ENCODE measurements around the gene MYCBP. TPM values are rescaled to one million over a fixed set of nuclear protein-coding genes. Genes with fewer than 3 reads are reported as not detected.

MYCBP gene
- total RNA-seq, 1 experiment from 2014 or later = 33.1 TPM

- no peak overlapping the region for H2AK5ac ChIP-seq (ENCODE audit: insufficient read length, low read length)
- no peaks in the 10 kb centered on the region for H3K79me2 ChIP-seq (ENCODE audit: insufficient read depth, low read length)
- no CpG with 5 or more reads among the region's 2 CpGs for WGBS (ENCODE audit: extremely low coverage, insufficient read length, low lambda C conversion rate)
- no peak overlapping the region for H3K23ac ChIP-seq (ENCODE audit: insufficient read length, low read depth, low read length)
- no peak overlapping the region for H2BK120ac ChIP-seq (ENCODE audit: low read depth, low read length, poor library complexity, severe bottlenecking)
- no peak overlapping the region for H3K4ac ChIP-seq (ENCODE audit: low read depth, low read length)
- no peak overlapping the region for H4K5ac ChIP-seq (ENCODE audit: insufficient read length, low read depth, low read length)
- no peak overlapping the region for H3K4me2 ChIP-seq (ENCODE audit: insufficient read depth, insufficient read length, low read length)
- H2AFZ ChIP-seq (ENCODE audit: low read length) = no peak overlapping the region
- no peaks in the 10 kb centered on the region for H3K23me2 ChIP-seq (ENCODE audit: insufficient read length, low read depth, low read length, poor library complexity, severe bottlenecking)
- H2BK12ac ChIP-seq (ENCODE audit: insufficient read length, low read depth, low read length) = no peak overlapping the region
- Mint-ChIP-seq H3K27me3 (ENCODE audit: low read depth) (no peaks in the 10 kb centered on the region), H3K9me3 (no peaks in the 10 kb centered on the region), H3K4me1 (peaks cover 5 to 6% of the 10 kb centered on the region in 2 experiments), H3K27ac (no peak overlapping the region), H3K4me3 (no peak overlapping the region), H3K36me3 (ENCODE audit: insufficient read depth in 1 of 3, low read depth in 3 of 3) (no peaks in the 10 kb centered on the region)
- H4K91ac ChIP-seq (ENCODE audit: insufficient read length, low read depth, low read length) = no peak overlapping the region
- H3K56ac ChIP-seq (ENCODE audit: insufficient read length, low read depth, low read length) = no peak overlapping the region
- no peak overlapping the region for H2BK20ac ChIP-seq (ENCODE audit: low read depth, low read length, poor library complexity, severe bottlenecking)
- no peak overlapping the region for H3K27ac ChIP-seq (ENCODE audit: insufficient read length, low read depth, low read length)
- no peak overlapping the region for H4K8ac ChIP-seq (replicated peaks; ENCODE audit: insufficient read length, low read depth, low read length)
- no peak overlapping the region for H2BK15ac ChIP-seq (ENCODE audit: low read depth, low read length)
- H3T11ph ChIP-seq (ENCODE audit: low read length) = no peak overlapping the region
- H3K9ac ChIP-seq (ENCODE audit: extremely low read depth, insufficient read length, low read length) = no peak overlapping the region
- no peak for DNase-seq
- no peak for TF ChIP-seq CTCF (conservative IDR thresholded peaks at IDR 0.05)
- H3K79me1 ChIP-seq (ENCODE audit: insufficient read depth, low read depth, low read length, poor library complexity, severe bottlenecking) = no peaks in the 10 kb centered on the region
- H3K9me3 ChIP-seq (ENCODE audit: control insufficient read depth, low read depth, low read length) = no peaks in the 10 kb centered on the region
- H3K27me3 ChIP-seq (ENCODE audit: insufficient read depth, low read length) = no peaks in the 10 kb centered on the region
- H3K18ac ChIP-seq (ENCODE audit: insufficient read length, low read depth, low read length) = no peak overlapping the region
- H3K4me1 ChIP-seq (ENCODE audit: insufficient read depth, low read length) = no peaks in the 10 kb centered on the region
- H4K20me1 ChIP-seq (ENCODE audit: control insufficient read depth, insufficient read depth, insufficient read length) = no peaks in the 10 kb centered on the region
- H2BK5ac ChIP-seq (ENCODE audit: insufficient read length, low read length) = no peak overlapping the region
- H3K14ac ChIP-seq (ENCODE audit: insufficient read depth, low read length) = no peak overlapping the region
These were observed 23.0 kb upstream of the MYCBP start for GRCh38 chr1:38896169-38896568.
